Myocyte (in vitro differentiated cells): ENCODE results near the gene HSPA12B. TPM values are rescaled to one million over a fixed set of nuclear protein-coding genes. Genes with fewer than 3 reads are reported as not detected.

Experiments
- DNase-seq: peaks from one replicate; pipeline ENCODE4 v3.0.0-alpha.2; 2012; ENCODE audit warnings: low read depth
- total RNA-seq: library from RNA; depleted of rRNA; stranded (reverse); fragments of >200 nt; gene quantifications from 2 replicates; pipeline ENCODE4 v1.2.3, GENCODE V29; 2014

The HSPA12B gene
- total RNA-seq, 1 donor from 2014 or later: not detected

DNA sequence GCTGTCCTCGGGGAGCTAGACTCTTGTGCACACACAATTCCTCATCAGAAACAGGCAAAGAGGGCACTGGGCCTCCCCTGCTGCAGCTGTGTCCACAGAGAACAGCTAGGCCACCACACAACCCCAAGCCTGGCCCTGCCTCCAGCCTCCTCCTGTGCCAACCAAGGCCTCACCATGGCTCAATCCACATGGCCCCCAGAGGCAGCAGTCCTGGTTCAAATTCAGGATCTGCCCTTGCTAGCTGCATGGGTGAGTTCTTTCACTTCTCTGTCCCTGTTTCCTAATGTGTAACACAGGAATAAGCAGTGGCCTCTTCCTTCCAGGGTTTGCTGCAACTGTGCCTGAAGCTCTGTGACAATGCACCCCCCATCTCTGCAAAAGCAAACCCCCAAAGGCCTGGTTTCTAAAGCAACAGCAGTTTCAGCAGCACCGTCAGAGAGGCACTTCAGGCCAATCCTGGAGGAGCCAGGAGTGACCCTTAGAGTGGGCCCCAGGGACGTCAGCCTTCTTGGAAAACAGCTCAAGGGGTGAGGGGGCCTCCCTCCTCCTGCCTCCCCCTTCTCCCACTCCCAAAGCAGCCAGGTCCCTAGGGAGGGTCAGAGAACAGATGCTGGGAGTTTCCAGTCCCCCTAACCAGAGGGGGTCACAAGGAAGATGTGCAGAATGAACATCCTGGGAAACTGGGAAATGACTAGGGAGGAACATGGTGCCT is 32.8 kb downstream of the HSPA12B start:
- no peak for DNase-seq

DNA sequence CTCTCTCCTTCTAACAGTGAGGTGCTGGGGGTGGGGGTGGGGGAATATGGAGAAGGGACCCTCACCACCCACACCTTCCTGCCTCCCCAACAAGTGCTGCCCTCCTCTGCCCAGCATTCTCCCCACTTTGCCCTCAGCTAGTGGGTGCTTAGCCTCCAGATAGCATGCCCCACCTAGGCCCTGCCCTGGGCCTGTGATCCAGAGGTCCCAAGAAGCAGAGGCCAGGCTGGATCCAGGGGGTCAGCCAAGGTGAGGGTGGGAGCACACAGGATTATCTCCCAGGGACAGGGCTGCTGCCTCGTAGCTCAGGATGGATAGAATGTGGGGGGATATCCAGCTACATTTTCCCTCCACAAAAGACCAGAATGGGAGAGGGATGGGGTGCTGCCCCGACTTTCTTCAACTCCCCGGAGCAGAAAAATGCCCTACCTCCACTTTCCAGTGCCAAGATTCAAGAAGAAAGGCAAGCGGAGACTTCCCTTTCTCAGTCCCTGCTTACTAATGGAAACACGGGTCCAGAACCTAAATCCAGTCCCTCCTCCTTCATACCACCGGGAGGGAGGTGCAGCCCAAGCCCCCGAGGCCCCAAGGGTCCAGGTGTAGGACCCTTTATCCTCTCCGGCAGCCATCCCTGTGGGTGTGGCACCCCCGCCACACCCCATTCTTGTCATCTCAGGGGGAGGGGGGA is 34.1 kb downstream of the HSPA12B start:
- no peak for DNase-seq

DNA sequence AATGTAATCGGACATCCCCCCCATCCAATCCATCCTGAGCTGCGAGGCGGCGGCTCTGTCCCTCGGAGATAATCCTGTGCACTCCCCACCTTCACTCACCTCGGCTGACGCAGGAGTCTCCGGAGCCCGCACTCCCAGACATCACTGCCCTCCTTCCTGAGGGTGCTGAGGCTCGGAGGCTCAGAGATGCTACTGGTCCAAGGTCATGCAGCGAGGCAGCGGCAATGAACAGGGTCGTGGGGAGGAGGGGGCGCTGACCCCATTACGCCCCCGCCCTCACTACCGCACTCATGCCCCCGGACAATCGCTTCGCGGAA is 34.6 kb downstream of the HSPA12B start:
- DNase-seq: no peak

DNA sequence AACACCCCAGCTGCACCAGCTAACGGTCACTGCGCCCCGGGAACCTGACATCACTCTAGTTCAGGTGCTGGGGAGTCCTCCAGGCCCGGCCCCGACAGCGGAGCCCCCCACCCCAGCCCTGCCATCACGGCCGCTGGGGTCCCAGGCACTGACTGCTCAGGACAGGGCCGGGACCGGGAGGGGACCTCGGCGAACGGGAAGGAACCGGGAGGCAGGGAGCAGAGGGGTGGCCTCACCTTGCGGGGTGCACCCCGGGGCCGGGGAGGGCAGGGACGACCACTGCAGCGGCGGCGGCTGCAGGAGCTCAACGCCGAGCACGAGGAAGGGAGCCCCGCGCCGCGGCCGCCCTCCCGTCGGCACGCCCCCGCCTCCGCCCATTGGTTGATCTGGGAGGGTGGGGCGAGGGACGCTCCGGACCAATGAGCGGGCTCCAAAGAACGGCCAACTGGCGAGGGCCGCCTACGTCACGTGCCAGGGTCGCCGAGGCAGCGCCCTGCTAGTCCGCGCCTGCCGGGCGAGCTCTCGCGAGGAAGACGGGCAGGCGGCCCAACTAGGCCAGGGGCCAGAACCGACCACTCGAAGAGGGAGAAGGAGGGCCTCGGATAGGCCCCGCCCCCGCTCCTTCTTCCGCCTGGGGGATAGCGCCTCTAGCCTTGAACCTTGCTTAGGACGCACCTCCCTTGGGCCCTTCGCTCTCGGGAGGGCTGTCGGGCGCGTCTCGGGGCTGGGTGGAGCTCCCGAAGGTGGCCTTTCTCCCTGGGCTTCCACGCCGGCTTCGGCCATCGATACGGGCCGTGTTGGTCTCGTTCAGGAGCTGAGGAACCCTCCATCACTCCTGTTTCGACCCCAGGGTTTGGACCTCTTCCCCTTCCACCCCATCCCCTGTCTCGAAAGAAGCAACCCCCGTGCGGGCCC is 35.2 kb downstream of the HSPA12B start, which contains the start of gene ADISSP:
ADISSP (minus strand) TSS at position 327 of the 915 bp plus-strand sequence. CDS start 7,653 bp downstream, outside the sequence.
- DNase-seq: peak; percentile 98

DNA sequence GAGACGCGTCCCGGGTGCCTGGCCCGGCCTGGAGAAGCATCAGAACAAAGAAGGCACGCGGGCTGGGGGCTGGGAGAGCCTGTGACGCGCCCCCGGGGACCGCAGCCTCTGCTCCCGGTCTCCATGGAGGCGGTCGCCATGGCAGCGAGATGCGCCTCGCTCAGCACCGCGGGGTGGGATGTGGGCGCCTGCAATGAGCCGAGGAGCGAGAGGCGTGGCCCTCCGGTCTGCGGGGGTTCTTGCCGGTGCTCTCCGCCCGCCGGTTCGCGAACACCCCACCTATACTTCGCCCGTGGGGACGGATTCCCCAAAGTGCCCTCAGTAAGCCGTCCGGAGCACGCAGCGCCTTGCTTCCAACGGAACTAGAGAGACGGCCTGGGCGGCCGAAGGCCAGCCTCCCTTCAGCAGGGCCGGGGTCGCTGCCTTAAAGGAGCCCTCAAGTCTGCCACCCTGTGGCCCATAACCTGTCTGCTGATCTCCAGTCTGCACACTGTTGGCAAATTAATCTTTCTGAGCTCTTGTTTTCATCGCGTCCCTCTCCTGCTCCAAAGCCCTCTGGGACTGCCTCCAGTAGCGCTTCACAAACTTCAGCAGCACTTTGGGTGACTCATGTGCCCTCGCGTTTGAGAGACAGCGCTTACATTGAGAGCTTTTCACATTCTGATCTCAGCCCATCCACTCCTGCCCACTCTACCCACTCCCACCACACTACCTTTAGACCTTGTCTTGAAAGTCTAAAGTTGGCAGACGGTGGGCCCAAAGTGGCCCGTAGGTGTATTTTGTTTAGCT is 36.1 kb downstream of the HSPA12B start:
- peak; percentile 75 for DNase-seq

DNA sequence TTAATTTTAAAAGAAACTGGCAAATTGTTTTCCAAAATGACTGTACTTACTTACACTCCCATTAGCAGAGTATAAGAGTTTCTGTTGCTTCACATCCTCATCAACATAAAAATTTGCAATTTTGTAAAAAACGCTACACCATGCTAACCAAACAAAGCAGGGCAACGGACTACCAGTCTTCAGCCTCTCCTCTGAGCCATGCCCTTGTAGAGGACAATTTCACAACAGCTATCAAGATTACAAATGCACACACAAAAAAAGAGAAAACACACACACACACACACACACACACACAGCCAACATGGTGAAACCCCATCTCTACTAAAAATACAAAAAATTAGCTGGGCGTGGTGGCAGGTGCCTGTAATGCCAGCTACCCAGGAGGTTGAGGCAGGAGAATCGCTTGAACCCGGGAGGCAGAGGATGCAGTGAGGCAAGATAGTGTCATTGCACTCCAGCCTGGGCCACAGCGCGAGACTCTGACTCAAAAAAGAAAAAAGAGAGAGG is 39.1 kb downstream of the HSPA12B start:
- DNase-seq: no peak

DNA sequence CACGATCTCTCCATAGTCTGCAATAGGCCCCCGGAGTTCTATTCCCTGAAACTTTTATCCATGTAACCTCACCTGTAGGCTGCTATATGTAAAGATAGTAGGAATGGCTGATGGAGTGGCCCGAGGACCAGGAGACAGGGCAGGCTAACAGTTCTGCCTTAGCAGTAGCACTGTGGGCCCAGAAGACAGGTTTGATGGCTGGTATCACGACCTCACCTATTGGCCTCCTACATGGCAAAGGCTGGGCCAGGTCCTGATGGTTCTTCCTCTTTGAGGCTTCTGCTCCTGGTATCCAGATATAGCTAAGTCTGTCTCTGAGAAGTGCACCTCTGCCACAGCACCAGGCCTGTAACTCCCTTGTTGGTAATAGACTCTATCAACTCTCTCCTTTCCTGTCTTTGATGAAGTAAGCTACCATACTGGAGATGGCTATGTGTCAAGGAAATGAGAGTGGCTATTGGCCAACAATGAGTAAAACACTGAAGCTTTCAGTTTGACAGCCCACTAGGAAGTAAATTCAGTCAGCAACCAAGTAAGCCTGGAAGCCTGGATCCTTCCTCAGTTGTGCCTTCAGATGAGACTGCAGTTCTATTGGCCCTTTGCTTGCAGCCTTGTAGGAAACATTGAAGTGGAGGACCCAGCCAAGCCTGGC is 43.1 kb downstream of the HSPA12B start:
- DNase-seq: no peak

DNA sequence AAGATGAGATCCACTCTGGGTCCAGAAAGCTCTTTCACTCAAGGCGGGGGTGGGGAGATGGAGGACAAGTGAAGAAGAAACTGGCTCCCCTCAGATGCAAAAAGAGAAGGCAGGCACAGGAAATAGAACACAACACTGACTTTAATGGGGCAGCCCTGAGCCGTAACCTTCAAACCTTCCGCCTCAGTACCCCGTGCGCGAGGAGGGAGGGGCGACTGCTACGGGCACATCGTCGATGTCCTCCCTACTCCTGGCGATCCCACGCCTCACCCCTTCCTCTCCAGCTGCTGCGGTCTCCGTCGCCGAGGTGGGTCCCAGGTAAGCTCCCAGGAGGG is 44.9 kb downstream of the HSPA12B start:
- DNase-seq: no peak

DNA sequence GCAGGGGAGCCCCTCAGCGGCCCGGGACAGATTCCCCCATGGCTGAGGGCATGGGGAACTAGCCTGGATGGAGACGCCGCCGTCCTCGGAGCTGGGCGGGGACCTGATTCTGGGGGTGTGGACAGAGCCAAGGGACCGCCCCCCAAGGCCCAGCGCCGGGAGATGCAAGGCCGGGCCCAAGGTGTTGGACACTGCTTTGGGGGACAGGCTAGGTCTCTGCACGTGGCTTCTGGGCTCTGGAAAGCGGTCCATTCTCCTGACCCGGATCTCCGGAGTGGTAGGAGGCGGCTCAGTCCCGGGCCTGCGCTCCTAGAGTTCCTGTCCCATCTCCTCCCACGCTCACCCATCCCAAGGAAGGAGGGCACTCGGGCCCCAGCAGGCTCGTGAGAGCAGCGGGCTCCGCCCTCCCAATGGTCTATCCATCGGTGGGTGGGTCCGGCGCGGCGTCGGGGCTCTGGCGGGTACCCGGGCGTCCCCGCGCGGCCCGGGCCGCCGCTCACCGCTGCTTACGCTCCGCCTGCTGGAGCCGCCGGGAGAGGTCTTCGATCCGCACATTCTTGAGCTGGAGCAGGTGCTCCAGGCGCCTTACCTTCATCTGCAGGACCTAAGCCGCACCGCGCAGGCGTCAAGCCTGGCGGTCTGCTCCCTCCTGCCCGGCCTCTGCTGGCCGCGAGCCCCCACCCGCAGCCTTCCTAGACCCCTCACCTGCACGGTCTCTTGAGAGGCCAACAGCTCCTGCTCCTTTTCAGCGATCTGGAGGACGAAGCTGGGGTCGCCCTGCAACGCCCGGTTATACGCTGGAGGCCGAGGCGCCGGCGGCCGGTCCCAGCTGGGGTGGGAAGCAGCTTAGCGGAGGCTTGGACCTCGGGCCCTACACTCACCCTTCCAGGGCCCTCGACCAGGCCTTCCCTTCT is 45.5 kb downstream of the HSPA12B start:
- DNase-seq: peak; percentile 33

DNA sequence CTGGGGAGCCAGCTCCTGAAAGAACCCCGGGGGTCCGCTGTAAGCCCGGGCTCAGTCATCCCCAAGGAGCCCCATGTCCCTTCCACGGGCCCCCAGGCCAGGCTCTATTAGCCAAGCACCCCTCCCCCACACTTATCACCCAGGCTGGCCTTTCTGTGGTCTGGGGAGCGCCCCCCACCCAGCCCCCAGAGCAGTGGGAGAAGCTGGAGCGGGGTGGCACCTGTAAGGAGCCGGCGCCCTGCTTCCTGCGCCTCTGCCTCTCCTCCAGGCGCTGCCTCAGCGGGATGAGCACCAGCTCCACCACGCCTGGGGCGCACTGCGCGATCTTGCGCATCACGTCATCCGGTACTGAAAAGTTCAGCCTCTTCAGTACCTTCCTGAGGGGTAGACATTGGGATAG is 46.5 kb downstream of the HSPA12B start:
- DNase-seq: no peak

DNA sequence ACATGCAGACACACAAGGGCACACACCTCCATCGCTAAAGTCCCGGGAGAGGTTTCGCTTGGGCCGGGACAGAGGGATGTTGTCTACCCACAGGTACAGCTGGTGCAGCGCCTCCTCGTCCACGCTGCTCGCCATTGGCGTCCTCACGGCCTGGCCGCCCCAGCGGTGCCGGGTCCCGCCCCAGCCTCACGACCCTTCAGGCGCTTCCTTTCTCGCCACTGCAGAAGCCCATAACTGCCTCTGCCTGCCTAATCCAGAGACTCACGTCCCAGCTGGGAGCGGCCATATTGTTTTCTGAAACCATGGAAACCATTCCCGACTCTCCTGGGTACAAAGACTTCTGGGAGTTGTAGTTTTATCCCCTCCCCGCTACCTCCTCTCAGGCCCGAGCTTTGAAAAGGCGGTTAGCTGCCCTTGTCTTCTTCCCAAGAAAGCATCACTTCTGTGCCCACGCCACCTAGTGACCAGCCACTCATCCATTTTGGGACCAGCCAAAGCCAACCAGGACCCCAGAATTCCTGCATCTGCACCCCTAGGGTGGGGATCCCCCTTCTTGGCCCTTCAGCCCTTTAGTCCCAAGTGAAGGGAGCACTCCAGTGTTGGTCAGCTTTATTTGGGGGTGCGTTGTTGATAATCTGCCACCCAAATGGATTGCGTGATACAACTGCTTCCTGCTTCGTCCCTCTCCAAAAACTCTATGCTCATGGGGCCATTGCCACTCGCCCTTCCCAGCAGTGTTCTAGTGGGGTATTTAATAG is 48.8 kb downstream of the HSPA12B start, which contains the start of gene SPEF1:
SPEF1 (minus strand) TSS at position 296 of the 758 bp plus-strand sequence; CDS start at position 135, 161 bp downstream.
- DNase-seq: peak; percentile 96

DNA sequence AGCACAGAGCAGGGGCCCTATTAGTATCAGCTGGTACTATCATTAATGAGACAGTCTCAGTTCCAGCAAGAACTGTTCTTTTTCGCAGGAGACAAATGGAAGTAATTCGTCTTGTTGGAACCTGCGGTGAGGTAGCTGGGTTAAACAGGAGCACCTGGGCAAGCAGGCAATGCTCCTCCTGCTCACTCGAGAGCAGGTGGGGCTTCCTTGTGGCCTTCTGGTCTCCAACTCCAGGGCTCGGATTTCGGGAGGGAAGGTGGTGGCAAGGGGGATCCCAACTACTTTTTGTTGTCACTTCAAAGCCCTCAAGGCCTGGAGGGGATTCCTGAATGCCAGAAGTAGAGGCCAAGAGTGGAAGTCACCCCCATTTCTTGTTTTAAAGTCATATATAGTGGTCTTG is 50.1 kb downstream of the HSPA12B start:
- DNase-seq: no peak

DNA sequence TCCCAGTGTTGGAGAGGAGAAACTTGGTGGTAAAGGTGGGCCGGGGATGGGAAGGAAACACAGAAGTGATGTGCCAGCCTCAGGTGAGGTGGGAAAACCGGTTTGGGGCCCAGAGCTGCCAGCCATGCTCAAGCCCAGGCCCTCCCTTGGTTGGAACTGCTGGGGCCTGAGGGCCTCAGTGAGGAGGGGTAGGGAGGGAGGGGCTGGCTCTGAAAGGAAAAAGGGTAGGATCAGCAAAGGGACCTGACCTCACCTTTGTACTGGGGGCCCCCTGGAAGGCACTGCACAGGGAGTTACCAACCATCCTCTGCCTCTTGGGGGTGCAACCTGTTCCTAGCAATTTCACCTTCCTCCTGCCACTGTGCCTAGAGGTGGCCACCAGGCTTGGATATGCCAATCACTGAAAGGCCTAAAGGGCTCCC is 50.6 kb downstream of the HSPA12B start:
- DNase-seq: no peak

DNA sequence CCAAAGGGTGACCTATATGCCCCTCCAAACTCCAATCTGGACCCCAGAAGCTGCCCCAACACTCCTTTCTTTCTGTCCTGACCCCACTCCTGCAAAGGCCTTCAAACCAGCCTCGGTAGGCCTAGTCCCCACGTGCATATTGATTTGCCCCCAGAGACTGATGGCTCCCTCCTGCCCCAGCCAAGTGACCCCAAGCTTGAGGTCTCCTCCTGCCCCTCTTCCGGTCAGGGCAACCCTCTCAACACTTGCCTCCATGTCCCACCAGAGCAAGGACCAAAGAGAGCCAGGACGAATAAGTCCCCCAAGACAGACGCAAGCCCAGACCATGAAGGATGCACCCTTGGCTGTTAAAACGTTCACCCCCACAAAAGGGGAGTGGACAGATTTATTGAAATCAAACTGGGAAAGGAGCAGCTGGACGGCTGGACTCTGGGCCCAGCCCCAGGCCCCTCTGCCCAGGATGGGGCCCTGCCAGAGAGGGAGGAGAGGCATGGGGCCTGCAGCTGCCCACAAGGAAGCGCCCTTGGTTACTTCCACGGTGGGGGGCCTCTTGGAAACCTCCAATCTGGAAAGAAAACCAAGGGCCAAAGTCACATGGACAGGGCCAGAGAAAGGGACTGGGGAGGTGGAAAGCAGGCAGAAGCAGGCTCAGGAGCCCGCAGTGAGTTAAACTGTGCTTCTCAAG is 51.2 kb downstream of the HSPA12B start:
- no peak for DNase-seq

DNA sequence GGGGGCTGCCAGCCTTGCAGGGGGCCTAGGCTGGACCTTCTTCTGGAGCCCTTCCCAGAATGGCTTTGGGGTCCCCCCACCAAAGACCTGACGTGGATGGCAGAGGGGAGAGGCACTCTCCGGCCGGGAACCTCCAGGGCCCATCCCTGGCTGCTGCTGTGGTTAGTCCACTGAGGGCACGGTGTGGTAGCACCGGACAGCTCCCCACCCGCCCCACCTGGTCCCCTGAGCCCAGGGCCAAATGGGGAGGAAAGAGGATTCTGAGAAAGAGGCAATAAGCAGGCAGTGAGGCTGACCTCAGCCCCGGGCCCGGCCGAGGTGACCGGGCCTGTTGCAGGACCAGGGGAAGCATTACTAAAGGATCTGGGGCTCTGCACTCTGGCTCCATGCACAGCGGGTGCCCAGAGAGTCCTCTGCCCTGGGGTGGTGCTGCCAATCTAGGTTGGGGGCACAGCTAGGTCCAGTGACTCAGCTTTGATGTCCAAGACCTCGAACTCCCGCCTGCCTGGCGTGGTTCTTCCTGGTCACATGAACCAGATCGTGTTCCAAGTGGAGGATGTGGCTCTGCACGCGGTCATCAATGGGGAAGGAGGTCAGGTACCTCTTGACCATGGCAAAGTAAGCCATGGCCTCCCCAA is 51.9 kb downstream of the HSPA12B start:
- DNase-seq: no peak

DNA sequence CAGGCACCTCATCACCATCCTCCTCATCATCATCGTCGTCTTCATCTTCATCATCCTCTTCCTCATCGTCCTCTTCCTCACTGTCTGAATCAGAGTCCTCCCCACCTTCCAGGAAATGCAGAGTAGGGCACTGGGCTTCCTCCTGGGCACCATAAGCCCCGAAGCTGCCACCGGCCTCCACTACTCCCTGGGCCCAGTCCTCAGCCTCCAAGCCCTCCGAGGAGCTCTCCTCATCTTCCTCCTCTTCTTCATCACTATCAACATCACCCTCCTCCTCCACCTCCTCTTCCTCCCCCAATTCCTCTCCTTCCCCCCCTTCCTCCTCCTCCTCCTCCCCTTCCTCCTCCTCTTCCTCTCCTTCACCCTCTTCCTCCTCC is 52.4 kb downstream of the HSPA12B start:
- DNase-seq: no peak
